HepG2 (cell line): ENCODE results near the gene OR2W1.

Experiments used
- KDM2A ChIP-seq: sonication (generic); formaldehyde crosslinking; IDR thresholded peaks from 2 replicates; pipeline ENCODE4 v1.4.0; 2020; ENCODE audit warnings: low read depth, missing genetic modification reagents, borderline replicate concordance
- KDM4B ChIP-seq: sonication (generic); formaldehyde crosslinking; IDR thresholded peaks from 2 replicates; pipeline ENCODE4 v1.4.0; 2020; ENCODE audit warnings: missing genetic modification reagents
- KDM5A ChIP-seq: fragments of 200-600 bp; sonication (generic); IDR thresholded peaks from 2 replicates; pipeline ENCODE4 v1.7.0; 2018; ENCODE audit warnings: antibody characterized with exemption, mild to moderate bottlenecking, low read length, borderline replicate concordance
- PHB2 ChIP-seq: fragments of 450-650 bp; IDR thresholded peaks from 2 replicates; pipeline ENCODE4 v1.6.1; 2018; ENCODE audit not compliant: partially characterized antibody
- ZNF501 ChIP-seq: sonication (generic); formaldehyde crosslinking; IDR thresholded peaks from 2 replicates; pipeline ENCODE4 v1.5.1; 2020; ENCODE audit warnings: mild to moderate bottlenecking, moderate library complexity, missing genetic modification reagents
- TF ChIP-seq, protein P1 (sequence below): IDR thresholded peaks from 2 replicates; pipeline ENCODE4 v1.6.1; 2012; ENCODE audit warnings: inconsistent platforms
- TF ChIP-seq, protein P2 (sequence below): sonication (generic); formaldehyde crosslinking; IDR thresholded peaks from 2 replicates; pipeline ENCODE4 v1.4.0; 2020; ENCODE audit warnings: missing genetic modification reagents, borderline replicate concordance
- TF ChIP-seq, protein P3 (sequence below): sonication (generic); formaldehyde crosslinking; IDR thresholded peaks from 2 replicates; pipeline ENCODE4 v1.4.0; 2020; ENCODE audit warnings: mild to moderate bottlenecking, missing genetic modification reagents

DNA sequence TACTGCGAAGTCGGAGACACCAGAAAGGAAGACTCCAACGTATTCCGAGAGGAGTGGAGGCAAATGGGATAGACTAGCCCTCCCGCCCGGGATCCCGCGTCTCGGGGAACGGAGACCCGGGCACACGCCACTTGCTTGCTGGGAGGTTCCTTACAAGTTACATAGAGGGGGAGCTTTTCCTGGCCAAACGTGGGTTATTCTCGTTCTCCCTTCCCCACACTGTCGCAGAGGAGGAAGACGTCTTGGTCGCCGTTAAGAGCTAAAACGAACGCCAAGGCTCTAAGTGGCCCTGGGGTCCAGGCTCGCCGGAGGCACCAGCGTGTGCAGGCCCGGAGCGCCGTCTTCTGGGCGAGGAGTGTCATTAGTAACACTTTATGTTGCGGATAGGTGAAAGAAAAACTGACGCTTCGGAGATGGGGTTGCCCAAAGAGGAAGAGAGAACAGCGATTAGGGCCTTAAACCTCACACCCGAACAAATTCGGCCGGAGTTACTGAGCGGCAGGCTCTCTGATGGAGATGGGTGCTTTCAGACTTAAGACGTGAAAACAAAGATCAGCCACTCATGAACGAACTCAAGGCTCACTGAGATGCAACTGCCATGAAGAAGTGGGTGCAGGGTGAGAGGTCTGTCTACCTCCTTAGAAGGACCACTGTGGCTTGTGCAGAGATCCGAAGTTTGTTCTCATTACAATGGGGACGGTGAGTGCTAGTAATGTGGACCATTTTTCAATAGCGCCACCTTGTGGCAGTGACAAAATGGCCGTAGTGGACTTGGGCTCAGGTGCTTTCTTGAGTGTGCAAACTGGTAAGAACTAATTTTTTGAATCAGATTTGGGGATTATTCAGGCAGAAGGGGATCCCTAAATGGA lies 28.2 kb downstream of the OR2W1 start:
- no peak for TF ChIP-seq PHB2
- TF ChIP-seq ZNF501 (CRISPR knock-in tag) = peak; percentile 68
- TF ChIP-seq KDM2A = peak; percentile 98
- TF ChIP-seq, protein P1, sequence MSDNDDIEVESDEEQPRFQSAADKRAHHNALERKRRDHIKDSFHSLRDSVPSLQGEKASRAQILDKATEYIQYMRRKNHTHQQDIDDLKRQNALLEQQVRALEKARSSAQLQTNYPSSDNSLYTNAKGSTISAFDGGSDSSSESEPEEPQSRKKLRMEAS = no peak
- TF ChIP-seq, protein P2, sequence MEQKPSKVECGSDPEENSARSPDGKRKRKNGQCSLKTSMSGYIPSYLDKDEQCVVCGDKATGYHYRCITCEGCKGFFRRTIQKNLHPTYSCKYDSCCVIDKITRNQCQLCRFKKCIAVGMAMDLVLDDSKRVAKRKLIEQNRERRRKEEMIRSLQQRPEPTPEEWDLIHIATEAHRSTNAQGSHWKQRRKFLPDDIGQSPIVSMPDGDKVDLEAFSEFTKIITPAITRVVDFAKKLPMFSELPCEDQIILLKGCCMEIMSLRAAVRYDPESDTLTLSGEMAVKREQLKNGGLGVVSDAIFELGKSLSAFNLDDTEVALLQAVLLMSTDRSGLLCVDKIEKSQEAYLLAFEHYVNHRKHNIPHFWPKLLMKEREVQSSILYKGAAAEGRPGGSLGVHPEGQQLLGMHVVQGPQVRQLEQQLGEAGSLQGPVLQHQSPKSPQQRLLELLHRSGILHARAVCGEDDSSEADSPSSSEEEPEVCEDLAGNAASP (CRISPR knock-in tag) = 0 out of 2 replicates have a peak, but pooled peaks have one; percentile 14
- TF ChIP-seq KDM4B (CRISPR knock-in tag) = no peak
- TF ChIP-seq, protein P3, sequence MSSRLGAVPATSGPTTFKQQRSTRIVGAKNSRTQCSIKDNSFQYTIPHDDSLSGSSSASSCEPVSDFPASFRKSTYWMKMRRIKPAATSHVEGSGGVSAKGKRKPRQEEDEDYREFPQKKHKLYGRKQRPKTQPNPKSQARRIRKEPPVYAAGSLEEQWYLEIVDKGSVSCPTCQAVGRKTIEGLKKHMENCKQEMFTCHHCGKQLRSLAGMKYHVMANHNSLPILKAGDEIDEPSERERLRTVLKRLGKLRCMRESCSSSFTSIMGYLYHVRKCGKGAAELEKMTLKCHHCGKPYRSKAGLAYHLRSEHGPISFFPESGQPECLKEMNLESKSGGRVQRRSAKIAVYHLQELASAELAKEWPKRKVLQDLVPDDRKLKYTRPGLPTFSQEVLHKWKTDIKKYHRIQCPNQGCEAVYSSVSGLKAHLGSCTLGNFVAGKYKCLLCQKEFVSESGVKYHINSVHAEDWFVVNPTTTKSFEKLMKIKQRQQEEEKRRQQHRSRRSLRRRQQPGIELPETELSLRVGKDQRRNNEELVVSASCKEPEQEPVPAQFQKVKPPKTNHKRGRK (CRISPR knock-in tag) = peak; percentile 64; the same call in 1 of the 2 replicates
- peak; percentile 28; the same call in 1 of the 2 replicates for TF ChIP-seq KDM5A
